Raji (cell line): Measurements from ENCODE around the gene FTCD.

ENCODE experiments used
- POLR2A ChIP-seq: IDR thresholded peaks from 2 replicates; pipeline ENCODE4 v1.6.1; 2011; ENCODE audit warnings: low read depth, low read length, control low read depth; ENCODE audit not compliant: insufficient read depth

The FTCD gene

GRCh38 chr21:46150073-46150472 is 5.3 kb downstream of the FTCD start:
- no peak for TF ChIP-seq POLR2A

GRCh38 chr21:46149205-46149901 is 6.0 kb downstream of the FTCD start:
- TF ChIP-seq POLR2A, result no peak

GRCh38 chr21:46148106-46148505 is 7.3 kb downstream of the FTCD start:
- no peak for TF ChIP-seq POLR2A

GRCh38 chr21:46146856-46147255 is 8.5 kb downstream of the FTCD start:
- TF ChIP-seq POLR2A, result no peak

DNA sequence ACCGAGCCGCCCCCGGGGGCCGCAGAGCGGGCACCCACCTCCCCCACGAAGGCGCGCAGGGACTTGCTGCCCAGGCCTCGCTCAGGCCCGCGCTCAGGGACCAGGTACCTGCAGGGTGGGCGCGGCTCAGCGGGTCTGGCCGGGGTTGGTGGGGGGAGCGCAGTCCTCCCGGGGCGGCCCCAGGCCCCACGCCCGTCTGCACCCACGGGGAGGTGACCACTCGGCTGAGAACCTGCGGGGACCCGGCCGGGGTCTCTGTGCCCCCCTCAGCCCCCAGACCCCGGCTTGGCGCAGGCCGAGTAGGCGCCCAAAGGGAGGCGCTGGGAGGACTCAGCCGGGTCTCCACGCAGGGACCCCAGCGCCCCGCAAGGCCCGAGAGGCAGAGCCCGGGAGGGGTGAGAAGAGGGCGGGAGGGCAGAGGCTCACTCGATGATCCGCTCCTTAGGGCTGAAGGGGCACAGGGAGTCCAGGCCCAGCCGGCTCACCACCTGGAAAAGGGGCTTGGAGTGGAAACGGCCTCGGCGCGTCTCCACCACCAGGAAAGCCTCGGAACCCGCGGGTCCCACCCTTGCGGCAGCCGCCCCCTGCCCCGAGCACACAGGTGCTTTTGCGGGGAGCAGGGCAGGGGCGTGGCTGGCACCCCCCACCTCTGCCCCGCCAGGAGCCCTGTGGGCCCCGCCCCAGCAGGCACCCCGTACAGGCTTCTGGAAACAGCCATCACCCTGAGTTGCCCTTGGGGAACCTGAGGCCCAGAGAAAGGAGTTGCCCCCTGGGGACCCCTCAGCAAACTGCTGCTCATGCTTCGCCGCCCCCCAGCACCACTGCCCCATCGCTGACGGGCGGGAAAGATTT is 9.3 kb downstream of the FTCD start:
- TF ChIP-seq POLR2A, result no peak

GRCh38 chr21:46145159-46145839 is 10.1 kb downstream of the FTCD start:
- TF ChIP-seq POLR2A, result no peak

DNA sequence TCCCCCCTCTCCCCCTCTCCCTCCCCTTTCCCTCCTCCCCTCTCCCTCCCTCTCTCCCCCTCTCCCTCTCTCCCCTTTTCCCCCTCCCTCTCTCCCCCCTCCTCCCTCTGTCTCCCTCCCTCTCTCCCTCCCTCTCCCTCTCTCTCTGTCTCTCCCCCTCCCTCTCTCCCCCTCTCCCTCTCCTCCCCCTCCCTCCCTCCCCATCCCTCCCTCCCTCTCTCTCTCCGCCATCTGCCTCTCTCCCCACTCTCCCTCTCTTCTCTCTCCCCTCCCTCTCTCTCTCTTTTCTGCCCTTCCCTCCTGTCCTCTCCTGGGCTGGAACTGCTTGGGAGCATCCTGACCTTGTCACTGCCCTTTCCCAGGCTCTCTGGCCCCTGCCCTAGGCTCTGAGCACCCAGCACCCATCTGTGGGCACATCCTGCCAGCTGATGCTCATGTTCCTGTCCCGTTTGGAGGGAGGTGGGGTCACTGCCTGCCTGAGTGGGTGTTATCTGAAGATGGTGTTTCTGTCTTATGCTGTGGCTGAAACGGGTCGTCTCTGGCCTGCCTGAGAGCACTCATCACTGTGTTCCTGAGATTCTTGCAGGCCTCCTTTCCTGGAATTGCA is 10.8 kb downstream of the FTCD start:
- TF ChIP-seq POLR2A, result no peak

- no peak for TF ChIP-seq POLR2A
These were observed 12.6 kb downstream of the FTCD start for GRCh38 chr21:46142582-46143473.

GRCh38 chr21:46141767-46142581 is 13.4 kb downstream of the FTCD start:
- TF ChIP-seq POLR2A, result no peak

DNA sequence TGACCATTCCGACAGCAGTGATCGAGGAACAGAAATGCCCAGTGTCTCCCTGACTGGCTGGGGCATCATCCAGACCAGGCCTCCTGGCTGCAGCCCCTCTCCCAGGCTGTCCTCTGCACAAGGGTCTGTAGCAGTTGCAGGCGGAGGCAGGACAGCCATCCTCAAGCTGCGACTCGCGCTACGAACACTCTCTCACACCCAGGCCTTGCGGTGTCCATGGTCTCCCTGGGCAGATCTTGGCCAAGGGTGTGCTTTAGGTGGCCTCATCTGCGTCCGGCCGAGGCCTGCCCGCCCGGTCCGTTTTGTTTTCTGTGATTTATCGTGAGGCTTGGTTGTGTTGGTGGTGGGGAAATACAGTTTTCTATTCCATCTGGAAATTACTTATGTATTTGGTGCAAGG is 15.7 kb downstream of the FTCD start:
- no peak for TF ChIP-seq POLR2A

- TF ChIP-seq POLR2A, result no peak
These were observed 16.9 kb downstream of the FTCD start for GRCh38 chr21:46138383-46138970.

GRCh38 chr21:46137908-46138307 is 17.5 kb downstream of the FTCD start:
- TF ChIP-seq POLR2A, result no peak

DNA sequence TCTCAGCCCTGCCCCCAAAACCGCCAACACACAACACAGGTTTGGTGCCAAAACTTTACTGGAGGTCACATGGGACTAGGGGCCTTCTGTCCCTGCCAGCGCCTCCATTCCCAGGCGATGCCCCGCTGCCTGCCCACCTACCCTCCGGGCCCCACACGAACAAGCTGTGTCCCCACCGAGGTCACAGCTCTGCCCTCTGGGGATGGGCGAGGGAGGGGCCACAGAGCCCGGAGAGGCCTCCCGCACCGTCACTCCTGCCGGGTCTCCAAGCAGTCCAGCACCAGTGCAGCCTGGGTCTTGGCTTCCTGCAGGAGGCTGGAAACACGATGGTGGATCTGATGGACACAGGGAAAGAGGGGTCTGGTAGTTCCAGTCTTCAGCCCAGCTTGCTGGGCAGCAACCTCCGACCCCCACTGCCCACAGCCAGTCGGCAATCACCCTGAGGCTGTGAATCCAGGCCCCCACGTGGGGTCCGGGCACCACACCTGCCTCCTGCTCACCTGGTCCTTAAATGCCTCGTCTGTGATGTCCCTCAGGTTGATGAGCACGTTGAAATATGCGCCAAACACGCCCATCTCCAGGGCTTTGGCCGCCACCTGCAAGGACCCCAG is 18.5 kb downstream of the FTCD start:
- no peak for TF ChIP-seq POLR2A
